OCI-LY1 (cell line): Measurements from ENCODE around the gene CDH23.

ENCODE experiments used
- CTCF ChIP-seq: fragments of 200-600 bp; sonication (generic), shearing (Covaris generic); IDR thresholded peaks from 2 replicates; pipeline ENCODE4 v1.5.1; 2017; ENCODE audit warnings: mild to moderate bottlenecking, antibody characterized with exemption, low read length, moderate library complexity, mixed read lengths
- EZH2 ChIP-seq: fragments of 200-600 bp; sonication (generic), shearing (Covaris generic); IDR thresholded peaks from 2 replicates; pipeline ENCODE4 v1.8.0; 2017; ENCODE audit warnings: borderline replicate concordance, mixed run types, mild to moderate bottlenecking, antibody characterized with exemption, low read length, moderate library complexity, mixed read lengths

DNA sequence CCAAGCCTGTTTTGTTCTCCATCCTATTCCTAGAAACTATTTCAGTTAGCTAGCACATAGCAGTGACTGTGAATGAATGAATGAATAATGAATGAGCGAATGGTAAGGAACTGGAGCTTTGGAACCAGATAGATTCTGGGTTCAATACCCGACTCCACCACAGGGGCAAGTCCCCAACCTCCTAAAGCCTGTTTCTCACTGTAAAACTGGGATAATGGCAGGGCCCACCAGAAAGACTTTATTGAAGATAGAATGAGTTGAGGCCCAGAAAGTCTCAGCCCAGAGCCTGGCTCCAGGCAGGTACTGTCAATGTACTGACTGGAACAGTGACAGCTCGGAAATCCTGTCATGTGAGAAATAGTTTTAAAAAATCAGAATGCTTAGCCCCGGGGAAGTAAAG lies 1.1 kb upstream of the CDH23 start:
- TF ChIP-seq EZH2, result no peak
- no peak for TF ChIP-seq CTCF
